HG02938 (cell line): ENCODE data around the gene HMX3.

Experiments
- ATAC-seq: cut with Tn5 transposase; IDR thresholded peaks from one replicate; pipeline ENCODE4 v1.9.1; 2021; ENCODE audit warnings: mild to moderate bottlenecking, moderate library complexity; ENCODE audit not compliant: unreplicated experiment

The HMX3 gene

DNA sequence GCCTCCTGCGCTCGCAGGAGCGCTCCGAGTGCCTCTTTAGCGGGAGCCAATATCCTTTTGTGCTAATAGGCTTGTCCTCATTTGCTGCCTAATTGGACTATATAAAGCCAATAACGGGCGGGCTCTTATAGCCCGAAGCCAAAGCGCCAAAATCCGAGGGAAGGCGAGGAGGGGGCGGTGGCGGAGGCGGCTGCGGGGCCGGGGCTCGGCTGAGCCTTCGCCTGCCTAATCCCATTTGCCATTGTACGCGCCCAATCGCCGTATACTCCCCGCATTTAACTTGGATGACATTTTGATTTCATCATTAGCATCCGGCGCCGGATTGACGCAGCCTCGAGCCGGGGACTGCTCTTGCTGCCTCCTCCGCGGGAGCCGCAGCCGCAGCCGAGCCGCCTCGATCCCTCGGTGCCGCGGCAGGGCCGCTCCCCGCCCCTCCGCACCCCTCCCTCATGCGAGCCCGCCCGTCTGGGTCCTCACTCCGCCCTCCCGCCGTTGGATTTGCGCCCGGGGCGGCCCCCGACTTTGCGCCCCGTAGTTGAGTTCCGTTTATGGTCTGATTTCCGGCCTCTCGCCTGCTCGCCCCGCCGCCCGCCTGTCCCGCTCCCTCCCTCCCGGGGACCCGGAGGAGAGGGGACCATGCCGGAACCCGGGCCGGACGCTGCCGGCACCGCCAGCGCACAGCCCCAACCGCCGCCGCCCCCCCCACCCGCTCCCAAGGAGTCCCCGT, at the start of gene HMX3:
Gene HMX3 (plus strand): TSS at position 556 of the 727 bp plus-strand sequence. CDS start 81 bp downstream, at position 637.
- ATAC-seq: no peak

GRCh38 chr10:123086281-123086680, 49.5 kb upstream of the HMX3 start:
- no peak for ATAC-seq

GRCh38 chr10:123087348-123087747, 48.4 kb upstream of the HMX3 start:
- no peak for ATAC-seq

- ATAC-seq: no peak
These were observed 48.0 kb upstream of the HMX3 start for GRCh38 chr10:123087786-123088185.

DNA sequence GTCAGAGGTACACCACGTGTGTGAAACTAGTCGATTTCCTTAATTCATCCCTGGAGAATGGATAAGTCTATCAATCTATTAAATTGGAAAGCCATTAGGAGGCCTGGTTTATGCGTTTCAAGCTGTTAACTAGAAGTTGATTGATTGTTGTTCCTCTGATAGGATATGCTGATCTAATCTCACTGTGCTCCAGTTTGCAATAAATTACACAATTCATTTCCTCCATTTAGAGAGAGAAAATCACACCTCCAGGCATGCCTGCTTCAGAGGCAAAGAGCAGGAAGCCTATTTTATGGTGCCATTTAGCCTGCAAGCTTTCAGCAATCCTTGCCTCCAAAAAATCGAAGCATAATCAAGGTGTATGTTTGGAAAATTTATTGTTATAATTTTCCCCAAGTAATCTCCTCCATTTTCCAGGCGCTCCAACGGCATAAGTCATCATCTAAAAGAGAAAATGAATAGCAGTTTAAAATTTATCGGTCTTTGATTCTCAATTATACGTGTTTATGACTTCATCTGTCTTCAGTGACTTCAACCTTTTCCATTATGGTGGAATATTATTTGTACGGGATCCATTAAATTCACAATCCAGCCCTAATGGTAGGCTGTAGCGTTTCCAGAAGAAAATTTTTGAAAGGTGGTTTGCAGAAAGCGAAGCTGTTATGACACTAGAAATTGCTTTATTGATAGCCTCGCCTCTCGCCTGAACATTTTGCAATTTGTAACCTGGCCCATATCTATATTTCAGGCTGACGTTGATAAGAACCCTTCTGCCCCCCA, 42.9 kb upstream of the HMX3 start:
- ATAC-seq: no peak

DNA sequence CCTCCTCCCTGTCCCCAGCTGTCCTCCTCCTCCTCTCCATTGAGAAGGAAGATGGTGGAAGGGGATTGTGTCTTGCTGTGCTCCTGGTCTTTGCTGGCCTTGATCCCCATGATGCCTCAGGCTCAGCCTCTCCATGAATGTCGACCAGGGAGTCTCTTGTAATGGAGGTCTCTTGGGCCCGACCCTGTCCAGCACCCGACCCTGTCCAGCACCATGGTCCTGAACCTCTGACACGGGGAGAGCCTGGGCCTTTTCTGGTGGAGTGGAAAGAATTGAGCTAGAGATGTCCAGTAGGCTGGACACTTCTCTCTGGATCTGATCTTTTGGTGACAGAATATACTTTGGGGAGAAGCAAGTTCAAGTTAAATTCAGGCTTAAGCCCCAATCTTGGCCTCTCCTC, 42.3 kb upstream of the HMX3 start:
- no peak for ATAC-seq

GRCh38 chr10:123096452-123096851, 39.3 kb upstream of the HMX3 start:
- no peak for ATAC-seq

- no peak for ATAC-seq
These were observed 38.7 kb upstream of the HMX3 start for GRCh38 chr10:123097039-123097438.

DNA sequence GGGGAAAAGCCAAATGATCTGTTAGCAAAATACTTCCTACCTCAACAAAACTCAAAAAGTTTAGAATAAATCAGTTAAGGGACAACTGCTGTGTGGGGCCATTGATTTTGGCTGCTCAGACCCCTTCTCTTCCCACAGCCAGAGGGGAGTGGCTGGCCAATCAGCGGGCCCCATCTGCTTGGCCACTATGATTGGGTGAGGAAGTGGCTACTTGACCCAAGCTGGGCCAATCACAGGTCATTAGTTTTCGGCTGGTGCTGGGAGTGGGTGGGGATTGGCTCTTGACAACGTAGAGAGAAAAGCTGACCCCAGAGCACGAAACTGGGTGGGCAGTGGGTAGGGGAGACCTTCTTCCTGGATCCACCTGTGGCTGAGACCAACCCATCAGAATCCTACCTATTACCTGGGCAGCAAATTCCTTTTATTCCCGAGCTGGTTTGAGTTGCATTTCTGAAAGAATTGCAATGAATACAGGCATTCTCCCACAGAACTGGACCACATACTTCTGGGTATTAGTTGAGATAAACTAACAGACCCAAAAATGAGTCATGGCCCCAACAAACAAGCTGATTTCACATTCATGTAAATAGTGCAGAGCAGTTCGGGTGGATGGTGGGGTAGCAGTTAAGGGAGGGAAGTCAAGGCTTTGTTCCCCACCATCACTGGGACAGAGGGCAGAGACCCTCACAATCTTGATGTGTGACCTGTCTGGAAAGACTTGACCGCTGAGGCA, 35.6 kb upstream of the HMX3 start:
- no peak for ATAC-seq

DNA sequence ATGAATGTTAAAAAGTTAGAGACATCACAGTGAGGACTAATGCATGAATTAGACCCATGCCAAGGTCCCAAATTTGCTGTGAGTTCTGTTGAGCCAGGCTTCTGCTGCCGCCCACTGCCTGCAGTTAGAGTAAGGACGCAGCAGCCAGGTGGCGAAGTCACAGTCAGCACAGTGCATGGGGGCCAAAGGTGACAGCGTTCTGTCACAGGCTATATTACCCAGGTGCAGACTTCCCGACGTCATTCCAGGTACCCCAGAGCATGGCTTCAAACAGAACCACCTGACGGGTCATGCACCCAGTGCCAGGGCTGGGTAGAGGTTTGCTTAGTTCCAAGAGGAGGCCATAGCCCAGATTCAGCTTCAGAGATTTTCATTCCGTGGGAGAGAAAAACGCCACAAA, 33.9 kb upstream of the HMX3 start:
- no peak for ATAC-seq

GRCh38 chr10:123102673-123103072, 33.1 kb upstream of the HMX3 start:
- ATAC-seq: no peak

DNA sequence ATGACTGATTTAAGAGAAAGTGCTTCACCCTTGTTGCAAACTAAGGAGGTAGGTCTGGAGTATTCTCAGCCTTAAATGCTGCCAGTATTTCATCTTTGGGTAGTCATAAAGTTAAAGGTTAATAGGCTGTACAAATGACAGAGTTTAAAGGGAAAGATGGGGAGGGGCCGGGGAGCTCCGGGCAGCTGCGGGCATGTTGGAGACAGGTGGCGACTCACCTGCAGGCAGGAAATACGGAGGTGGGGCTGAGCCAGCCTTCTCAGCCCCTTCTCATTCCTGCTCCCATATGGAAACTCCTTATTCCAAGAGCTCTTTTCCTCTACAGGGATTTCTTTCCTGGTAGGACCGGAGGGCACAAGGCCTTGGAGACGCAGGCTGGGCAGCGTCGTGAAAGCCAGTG, 31.8 kb upstream of the HMX3 start:
- ATAC-seq: no peak

DNA sequence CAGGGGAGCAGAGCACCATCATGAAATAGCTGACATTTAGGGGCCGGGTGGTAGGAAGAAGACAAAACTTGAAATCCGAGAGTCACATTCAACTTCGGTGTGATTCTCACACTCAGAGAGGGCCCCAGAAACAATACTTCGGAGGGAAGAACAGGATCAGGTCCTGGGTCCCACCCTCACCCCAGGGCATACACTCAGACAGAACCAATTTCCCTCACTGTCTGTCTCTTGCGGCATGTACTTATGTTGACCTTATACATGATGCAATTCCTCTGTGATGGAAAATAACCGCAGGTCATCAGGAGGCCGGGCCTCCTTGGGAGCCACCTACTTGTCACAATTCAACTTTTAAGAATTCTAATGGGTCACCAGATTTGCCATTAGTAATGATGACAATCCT, 26.3 kb upstream of the HMX3 start:
- ATAC-seq: no peak

DNA sequence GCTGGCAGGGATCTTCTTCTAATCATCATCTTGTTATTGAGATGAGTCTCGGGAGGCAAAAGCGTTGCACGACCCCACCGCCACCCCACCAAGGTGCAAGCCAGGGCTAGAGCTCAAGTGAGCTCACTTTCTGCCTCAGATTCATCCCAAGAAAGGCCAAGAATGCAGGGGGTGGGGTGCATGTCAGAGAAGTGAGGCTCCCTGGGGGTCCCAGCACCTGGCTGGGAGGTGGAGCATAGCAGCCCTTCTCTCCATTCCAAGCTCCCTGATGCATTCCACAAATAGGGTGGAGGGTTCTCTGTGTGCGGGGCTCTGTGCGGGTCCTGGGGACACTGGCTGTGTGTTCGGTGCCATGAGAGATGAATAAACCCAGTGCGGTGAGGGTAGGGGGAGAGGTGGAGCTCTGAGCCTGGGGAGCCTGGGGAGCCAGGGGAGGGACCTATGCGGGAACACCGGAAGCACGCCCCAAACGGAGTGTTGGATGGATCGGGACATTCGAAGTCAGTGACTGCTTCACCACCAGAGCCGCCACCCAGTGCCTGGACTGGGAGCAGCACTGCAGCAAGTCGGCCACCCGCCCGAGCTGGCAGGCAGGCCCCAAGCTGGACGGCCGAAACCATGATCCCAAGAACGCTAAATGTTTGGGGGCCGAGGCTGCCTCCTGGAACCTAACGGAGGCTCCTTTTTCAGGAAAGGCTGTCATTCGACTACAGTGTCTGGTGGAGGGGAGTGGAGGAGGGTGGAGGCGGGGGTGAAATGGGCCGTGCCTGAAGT, 17.9 kb upstream of the HMX3 start:
- no peak for ATAC-seq

- ATAC-seq: no peak
These were observed 16.7 kb upstream of the HMX3 start for GRCh38 chr10:123119081-123119480.

DNA sequence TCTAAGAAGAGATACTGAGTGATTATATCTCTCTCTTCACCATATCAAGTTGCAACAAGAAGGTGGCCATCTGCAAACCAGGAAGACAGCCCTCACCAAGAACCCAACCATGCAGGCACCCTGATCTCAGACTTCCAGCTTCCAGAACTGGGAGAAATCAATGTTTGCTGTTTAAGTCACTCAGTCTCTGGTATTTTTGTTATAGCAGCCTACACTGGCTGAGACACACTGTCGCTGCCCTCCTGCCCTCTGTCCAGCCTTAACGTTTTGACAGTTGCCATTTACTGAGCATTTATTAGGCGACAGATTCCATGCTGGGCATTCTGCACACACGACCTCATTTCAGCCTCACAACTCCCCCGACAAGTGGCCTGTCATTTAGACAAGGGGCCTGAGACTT, 9.5 kb upstream of the HMX3 start:
- no peak for ATAC-seq

DNA sequence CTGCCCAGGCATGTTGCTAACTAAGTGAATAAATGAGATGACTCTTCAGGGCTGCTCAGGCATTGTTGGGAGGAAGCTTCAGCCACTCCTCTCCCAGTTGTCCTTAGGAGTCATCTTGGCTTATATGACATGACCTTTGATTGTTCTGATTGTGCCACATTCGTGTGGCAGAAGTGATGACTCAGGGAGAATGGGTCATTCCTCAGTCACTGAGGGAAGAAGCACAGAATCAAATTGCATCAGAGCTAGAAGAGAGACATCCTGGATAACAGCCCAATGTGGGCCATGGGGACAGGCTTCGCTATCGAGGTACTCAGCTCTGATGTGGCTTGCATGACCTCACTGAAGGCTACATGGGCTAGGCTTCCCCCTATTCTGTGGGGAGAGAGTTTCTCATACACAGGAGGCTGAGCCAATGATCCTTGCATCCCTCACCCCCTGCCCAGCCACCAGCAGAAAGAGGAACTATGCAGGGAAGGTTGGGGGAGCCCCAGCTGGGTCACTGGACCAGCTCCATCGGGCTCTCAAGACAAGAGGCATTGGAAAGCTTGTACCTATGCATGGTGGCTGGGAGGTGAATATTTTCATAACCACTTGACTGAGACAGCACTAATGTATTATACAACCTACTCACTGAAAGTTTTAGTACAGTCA, 6.0 kb upstream of the HMX3 start:
- no peak for ATAC-seq

- peak; percentile 45 for ATAC-seq
These were observed 2.9 kb upstream of the HMX3 start for GRCh38 chr10:123132576-123133477.

- no peak for ATAC-seq
These were observed 2.0 kb upstream of the HMX3 start for GRCh38 chr10:123133541-123134342.
